DMS53 treated with DMSO at 0.1 percent for 48 hours (cell line): ENCODE results near the gene SYNDIG1.

Experiments used
- DNase-seq: peaks from one replicate; lab custom pipeline; 2025; ENCODE audit not compliant: unreplicated experiment; lab: John Stamatoyannopoulos, UW

Gene SYNDIG1

GRCh38 chr20:24470746-24471582, 1.5 kb downstream of the SYNDIG1 start:
- DNase-seq: no peak

- DNase-seq: no peak
Measured at GRCh38 chr20:24472426-24472825, 3.0 kb downstream of the SYNDIG1 start.

GRCh38 chr20:24473435-24474223, 4.2 kb downstream of the SYNDIG1 start:
- no peak for DNase-seq

- no peak for DNase-seq
Measured at GRCh38 chr20:24477831-24478547, 8.6 kb downstream of the SYNDIG1 start.

- DNase-seq: no peak
Measured at GRCh38 chr20:24478584-24478983, 9.2 kb downstream of the SYNDIG1 start.

- DNase-seq: no peak
Measured at GRCh38 chr20:24479106-24479505, 9.7 kb downstream of the SYNDIG1 start.

GRCh38 chr20:24479595-24479994, 10.2 kb downstream of the SYNDIG1 start:
- no peak for DNase-seq

GRCh38 chr20:24480509-24480908, 11.1 kb downstream of the SYNDIG1 start:
- no peak for DNase-seq

- DNase-seq: no peak
Measured at GRCh38 chr20:24481173-24481572, 11.7 kb downstream of the SYNDIG1 start.

GRCh38 chr20:24483435-24484080, 14.1 kb downstream of the SYNDIG1 start:
- DNase-seq: no peak

GRCh38 chr20:24484081-24484450, 14.6 kb downstream of the SYNDIG1 start:
- no peak for DNase-seq

- DNase-seq: no peak
Measured at GRCh38 chr20:24485981-24486380, 16.6 kb downstream of the SYNDIG1 start.

- DNase-seq: no peak
Measured at GRCh38 chr20:24487240-24487639, 17.8 kb downstream of the SYNDIG1 start.

GRCh38 chr20:24487648-24488047, 18.2 kb downstream of the SYNDIG1 start:
- DNase-seq: no peak

GRCh38 chr20:24488064-24488799, 18.8 kb downstream of the SYNDIG1 start:
- DNase-seq: no peak

- DNase-seq: no peak
Measured at GRCh38 chr20:24488800-24489175, 19.4 kb downstream of the SYNDIG1 start.

GRCh38 chr20:24489193-24489592, 19.8 kb downstream of the SYNDIG1 start:
- DNase-seq: no peak

GRCh38 chr20:24489631-24490260, 20.3 kb downstream of the SYNDIG1 start:
- DNase-seq: no peak

- no peak for DNase-seq
Measured at GRCh38 chr20:24490598-24490997, 21.2 kb downstream of the SYNDIG1 start.
